Caco-2 (cell line): ENCODE results near the gene GPR37. TPM values are rescaled to one million over a fixed set of nuclear protein-coding genes. Genes with fewer than 3 reads are reported as not detected.

Experiments used
- BruUV-seq: library from RNA; stranded (reverse); fragments of 400-500 nt; replicated peaks from 2 replicates; lab custom pipeline; 2021; lab: Mats Ljungman, UMichigan
- CTCF ChIA-PET: fragments of 300-600 bp; sonication (Branson Sonifier 250); formaldehyde crosslinking; loops from one replicate; lab custom pipeline; 2022; ENCODE audit warnings: antibody characterized with exemption; lab: Charles Lee
- POLR2A ChIA-PET: fragments of 300-600 bp; sonication (Branson Sonifier 250); formaldehyde crosslinking; loops from one replicate; lab custom pipeline; 2022; ENCODE audit warnings: antibody characterized with exemption; lab: Charles Lee
- DNase-seq, 2 experiments: peaks; one replicate each; pipeline versions ENCODE4 v3.0.0 to v3.0.0-alpha.2; 2020 to 2022
- H3K27me3 ChIP-seq: replicated peaks from 2 replicates; pipeline ENCODE4 v1.6.0; 2011; ENCODE audit warnings: low read length; ENCODE audit not compliant: control insufficient read depth, insufficient read depth
- H3K36me3 ChIP-seq: 2 replicates; pipeline ENCODE4 v1.5.1; 2011; ENCODE audit warnings: low read length; ENCODE audit not compliant: control insufficient read depth, insufficient read depth
- H3K4me1 ChIP-seq: fragments of 250-450 bp; sonication (Bioruptor Pico); 2 replicates; pipeline ENCODE4 v1.5.1; 2020; ENCODE audit warnings: mild to moderate bottlenecking
- H3K4me3 ChIP-seq: 2 replicates; pipeline ENCODE4 v1.5.1; 2011; ENCODE audit warnings: low read depth, mild to moderate bottlenecking, control low read depth, low read length
- H3K9me3 ChIP-seq: fragments of 250-450 bp; sonication (Bioruptor Pico); 2 replicates; pipeline ENCODE4 v1.5.1; 2020; ENCODE audit warnings: mild to moderate bottlenecking, moderate library complexity
- H3K27ac Mint-ChIP-seq: one replicate; pipeline ENCODE4 v1.8.0; 2022; ENCODE audit warnings: mixed read lengths; ENCODE audit not compliant: unreplicated experiment
- H3K27me3 Mint-ChIP-seq: one replicate; pipeline ENCODE4 v1.8.0; 2022; ENCODE audit warnings: mixed read lengths; ENCODE audit not compliant: insufficient read depth, unreplicated experiment
- H3K36me3 Mint-ChIP-seq: one replicate; pipeline ENCODE4 v1.8.0; 2022; ENCODE audit warnings: mild to moderate bottlenecking, mixed read lengths; ENCODE audit not compliant: insufficient read depth, unreplicated experiment
- H3K4me1 Mint-ChIP-seq: one replicate; pipeline ENCODE4 v1.8.0; 2022; ENCODE audit warnings: low read depth, mixed read lengths; ENCODE audit not compliant: unreplicated experiment
- H3K4me3 Mint-ChIP-seq: one replicate; pipeline ENCODE4 v1.8.0; 2022; ENCODE audit warnings: mild to moderate bottlenecking, moderate library complexity, mixed read lengths; ENCODE audit not compliant: unreplicated experiment
- H3K9me3 Mint-ChIP-seq: one replicate; pipeline ENCODE4 v1.8.0; 2022; ENCODE audit warnings: mixed read lengths; ENCODE audit not compliant: unreplicated experiment
- CTCF ChIP-seq, 2 experiments: fragments of 200-600 bp in 1 of 2; IDR thresholded peaks; 1 replicate in 1 of 2; 2 replicates in 1 of 2; pipeline versions ENCODE4 v1.5.1 to v1.8.0; 2011 to 2022; ENCODE audit warnings: antibody characterized with exemption in 1 of 2, control low read depth in 1 of 2, inconsistent platforms in 1 of 2, low read depth in 1 of 2, low read length in 1 of 2, mild to moderate bottlenecking in 1 of 2, moderate library complexity in 1 of 2; ENCODE audit not compliant: insufficient read depth in 1 of 2, severe bottlenecking in 1 of 2, unreplicated experiment in 1 of 2
- intact Hi-C: fragments of 100-400 bp; cut with micrococcal nuclease; formaldehyde crosslinking; loops from one replicate; pipeline ENCODE4 v1.10.0; 2022; ENCODE audit not compliant: unreplicated experiment
- total RNA-seq: library from RNA; stranded (reverse); gene quantifications from 2 replicates; pipeline ENCODE4 v1.2.3, GENCODE V29; 2022

Gene GPR37
- total RNA-seq, 1 experiment from 2014 or later, result 0.50 TPM

- H3K9me3 ChIP-seq, result no peaks in the 10 kb centered on the region
- DNase-seq, result no peak
- ChIA-PET CTCF (no interaction called here), POLR2A (no interaction called here)
- no peaks in the 10 kb centered on the region for H3K27me3 ChIP-seq
- Mint-ChIP-seq H3K9me3 (no peaks in the 10 kb centered on the region), H3K27me3 (no peaks in the 10 kb centered on the region), H3K4me3 (no peak overlapping the region), H3K36me3 (no peaks in the 10 kb centered on the region), H3K27ac (no peak overlapping the region), H3K4me1 (no peaks in the 10 kb centered on the region)
- TF ChIP-seq CTCF (IDR thresholded peaks at IDR 0.05; ENCODE audit: insufficient read depth in 1 of 2, low read depth in 1 of 2, low read length in 1 of 2, severe bottlenecking in 1 of 2, unreplicated experiment in 1 of 2), result no peak
- intact Hi-C loops, result no loop called here
- H3K4me3 ChIP-seq, result no peak overlapping the region
- BruUV-seq, result no TSS peak
- no peaks in the 10 kb centered on the region for H3K4me1 ChIP-seq
- no peaks in the 10 kb centered on the region for H3K36me3 ChIP-seq
Observed at GRCh38 chr7:124812764-124813163, 47.2 kb upstream of the GPR37 start.

- POLR2A ChIA-PET, result no interaction called here
- Mint-ChIP-seq H3K4me3 (no peak overlapping the region), H3K27ac (no peak overlapping the region), H3K9me3 (no peaks in the 10 kb centered on the region), H3K4me1 (no peaks in the 10 kb centered on the region), H3K27me3 (no peaks in the 10 kb centered on the region), H3K36me3 (no peaks in the 10 kb centered on the region)
- CTCF ChIA-PET, result no interaction called here
- no TSS peak for BruUV-seq
- Histone ChIP-seq H3K9me3 (no peaks in the 10 kb centered on the region), H3K4me3 (no peak overlapping the region), H3K36me3 (no peaks in the 10 kb centered on the region), H3K27me3 (no peaks in the 10 kb centered on the region), H3K4me1 (no peaks in the 10 kb centered on the region)
- no peak for DNase-seq
- intact Hi-C loops, result no loop called here
- no peak for TF ChIP-seq CTCF (IDR thresholded peaks at IDR 0.05; ENCODE audit: insufficient read depth in 1 of 2, low read depth in 1 of 2, low read length in 1 of 2, severe bottlenecking in 1 of 2, unreplicated experiment in 1 of 2)
Observed at GRCh38 chr7:124811341-124811740, 45.7 kb upstream of the GPR37 start.

- Mint-ChIP-seq H3K27me3 (no peaks in the 10 kb centered on the region), H3K27ac (no peak overlapping the region), H3K36me3 (no peaks in the 10 kb centered on the region), H3K4me3 (no peak overlapping the region), H3K4me1 (no peaks in the 10 kb centered on the region), H3K9me3 (no peaks in the 10 kb centered on the region)
- BruUV-seq, result no TSS peak
- no peaks in the 10 kb centered on the region for H3K36me3 ChIP-seq
- CTCF ChIA-PET, result no interaction called here
- no peak for TF ChIP-seq CTCF (IDR thresholded peaks at IDR 0.05; ENCODE audit: insufficient read depth in 1 of 2, low read depth in 1 of 2, low read length in 1 of 2, severe bottlenecking in 1 of 2, unreplicated experiment in 1 of 2)
- H3K4me1 ChIP-seq, result no peaks in the 10 kb centered on the region
- no peak for DNase-seq
- no peaks in the 10 kb centered on the region for H3K27me3 ChIP-seq
- intact Hi-C loops, result no loop called here
- POLR2A ChIA-PET, result no interaction called here
- H3K4me3 ChIP-seq, result no peak overlapping the region
- H3K9me3 ChIP-seq, result no peaks in the 10 kb centered on the region
Observed at GRCh38 chr7:124810605-124811004, 45.0 kb upstream of the GPR37 start.
